Coronary artery (tissue), 2 donors: Measurements from ENCODE around the gene DDC.

Source experiments
- DNase-seq: peaks from one replicate; pipeline ENCODE4 v3.0.0-alpha.2; 2017; ENCODE audit warnings: low spot score
- H3K27ac ChIP-seq, 2 donors: fragments of 200-600 bp; sonication (generic); one replicate each; pipeline ENCODE4 v1.5.1; 2016 to 2019
- H3K4me3 ChIP-seq: fragments of 200-600 bp; sonication (generic); 2 replicates; pipeline ENCODE4 v1.5.1; 2016; ENCODE audit warnings: mild to moderate bottlenecking, moderate library complexity
- TF ChIP-seq, protein P1 (sequence below): fragments of 200-600 bp; sonication (generic); IDR thresholded peaks from one replicate; pipeline ENCODE4 v1.5.1; 2019; ENCODE audit warnings: antibody characterized with exemption

The DDC gene

DNA sequence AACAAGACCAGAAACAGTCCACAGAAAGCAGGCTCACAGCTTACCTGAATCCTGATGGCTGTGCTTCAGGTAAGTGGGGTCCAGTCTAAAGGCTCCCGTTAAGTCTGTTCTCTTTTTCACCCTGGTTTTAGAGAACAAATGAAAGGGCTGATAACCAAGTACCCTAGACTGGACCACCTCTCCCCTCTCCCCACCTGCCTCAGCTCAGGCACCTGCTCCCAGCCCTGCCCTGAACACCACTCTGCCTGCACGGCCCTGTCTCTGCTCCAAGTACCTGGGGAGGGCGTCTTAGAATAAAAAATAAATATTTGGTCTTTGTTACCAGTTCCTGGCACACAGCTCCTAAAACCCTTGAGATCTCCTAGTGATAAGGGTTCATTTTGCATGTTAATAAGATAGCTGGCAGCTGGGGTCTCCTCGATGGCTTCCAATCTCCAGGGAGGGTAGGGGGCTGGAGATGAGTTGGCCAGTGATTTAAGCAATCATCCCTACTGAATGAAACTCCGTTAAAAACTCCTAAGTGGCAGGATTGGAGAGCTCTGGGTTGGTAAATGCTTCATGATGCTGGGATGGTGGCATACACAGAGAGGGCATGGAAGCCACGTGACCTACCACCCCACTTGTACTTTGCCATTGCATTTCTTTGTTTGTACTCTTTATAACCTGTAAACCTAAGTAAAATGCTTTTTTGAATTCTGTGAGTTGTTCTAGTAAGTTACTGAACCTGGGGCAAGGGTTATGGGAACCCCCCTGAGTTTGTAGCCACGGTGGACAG is 85.3 kb downstream of the DDC start:
- Histone ChIP-seq H3K4me3 (no peak overlapping the region), H3K27ac (no peak overlapping the region)
- DNase-seq, result no peak
- TF ChIP-seq, protein P1, sequence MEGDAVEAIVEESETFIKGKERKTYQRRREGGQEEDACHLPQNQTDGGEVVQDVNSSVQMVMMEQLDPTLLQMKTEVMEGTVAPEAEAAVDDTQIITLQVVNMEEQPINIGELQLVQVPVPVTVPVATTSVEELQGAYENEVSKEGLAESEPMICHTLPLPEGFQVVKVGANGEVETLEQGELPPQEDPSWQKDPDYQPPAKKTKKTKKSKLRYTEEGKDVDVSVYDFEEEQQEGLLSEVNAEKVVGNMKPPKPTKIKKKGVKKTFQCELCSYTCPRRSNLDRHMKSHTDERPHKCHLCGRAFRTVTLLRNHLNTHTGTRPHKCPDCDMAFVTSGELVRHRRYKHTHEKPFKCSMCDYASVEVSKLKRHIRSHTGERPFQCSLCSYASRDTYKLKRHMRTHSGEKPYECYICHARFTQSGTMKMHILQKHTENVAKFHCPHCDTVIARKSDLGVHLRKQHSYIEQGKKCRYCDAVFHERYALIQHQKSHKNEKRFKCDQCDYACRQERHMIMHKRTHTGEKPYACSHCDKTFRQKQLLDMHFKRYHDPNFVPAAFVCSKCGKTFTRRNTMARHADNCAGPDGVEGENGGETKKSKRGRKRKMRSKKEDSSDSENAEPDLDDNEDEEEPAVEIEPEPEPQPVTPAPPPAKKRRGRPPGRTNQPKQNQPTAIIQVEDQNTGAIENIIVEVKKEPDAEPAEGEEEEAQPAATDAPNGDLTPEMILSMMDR, result no peak

DNA sequence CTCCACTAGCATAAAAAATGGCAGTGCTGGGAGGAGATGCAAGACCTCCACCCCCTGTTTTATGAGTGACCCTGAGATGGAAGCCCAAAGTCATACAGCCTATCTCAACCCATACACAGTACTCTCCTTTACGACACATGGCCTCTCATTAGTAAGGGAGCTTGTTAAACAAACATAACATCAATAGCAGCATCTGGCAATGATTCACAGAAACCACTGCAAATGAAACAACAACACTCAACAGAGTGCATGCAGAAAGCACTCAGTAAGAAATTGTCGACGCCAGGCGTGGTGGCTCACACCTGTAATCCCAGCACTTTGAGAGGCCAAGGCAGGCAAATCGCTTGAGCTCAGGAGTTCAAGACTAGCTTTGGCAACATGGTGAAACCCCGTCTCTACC is 87.6 kb downstream of the DDC start:
- Histone ChIP-seq H3K4me3 (no peak overlapping the region), H3K27ac (no peak overlapping the region)
- DNase-seq, result no peak
- TF ChIP-seq, protein P1, result no peak

DNA sequence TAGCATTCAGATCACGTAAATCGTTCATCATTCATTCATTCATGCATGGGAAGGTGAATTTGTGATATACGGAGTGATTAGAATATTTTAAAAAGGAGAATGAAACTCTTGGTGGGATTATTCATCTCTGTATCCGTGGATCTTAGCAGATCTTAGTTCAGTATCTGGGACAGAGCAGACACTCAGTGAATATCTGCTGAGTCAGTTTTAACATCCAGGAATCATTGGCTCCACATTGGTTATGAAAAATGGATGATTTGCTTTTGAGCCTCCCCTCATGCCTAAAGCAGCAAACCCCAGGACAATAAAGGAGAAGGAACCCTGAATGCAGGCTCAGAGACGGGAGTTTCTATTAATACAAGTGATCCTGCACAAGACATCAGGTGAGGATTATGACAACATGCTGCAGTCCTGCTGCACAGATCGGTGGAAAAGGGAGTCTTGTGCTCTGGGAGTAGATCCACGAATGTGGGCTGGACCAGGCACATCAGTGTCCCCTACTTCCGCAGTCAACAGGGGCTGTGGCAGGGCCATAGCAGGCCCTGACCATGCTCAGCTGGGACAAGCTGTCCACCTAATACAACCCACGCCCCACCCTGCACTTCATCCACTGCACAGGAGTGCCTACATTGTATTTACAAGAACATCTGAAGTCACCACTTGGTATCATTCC is 88.1 kb downstream of the DDC start:
- H3K27ac ChIP-seq, result no peak overlapping the region
- no peak overlapping the region for H3K4me3 ChIP-seq
- DNase-seq, result no peak
- TF ChIP-seq, protein P1, result no peak

- TF ChIP-seq, protein P1, result no peak
- H3K4me3 ChIP-seq, result no peak overlapping the region
- H3K27ac ChIP-seq, result no peak overlapping the region
- no peak for DNase-seq
Measured at GRCh38 chr7:50475340-50475739, 89.9 kb downstream of the DDC start.

- no peak overlapping the region for H3K27ac ChIP-seq
- no peak for DNase-seq
Measured at GRCh38 chr7:50474382-50475160, 90.6 kb downstream of the DDC start.

DNA sequence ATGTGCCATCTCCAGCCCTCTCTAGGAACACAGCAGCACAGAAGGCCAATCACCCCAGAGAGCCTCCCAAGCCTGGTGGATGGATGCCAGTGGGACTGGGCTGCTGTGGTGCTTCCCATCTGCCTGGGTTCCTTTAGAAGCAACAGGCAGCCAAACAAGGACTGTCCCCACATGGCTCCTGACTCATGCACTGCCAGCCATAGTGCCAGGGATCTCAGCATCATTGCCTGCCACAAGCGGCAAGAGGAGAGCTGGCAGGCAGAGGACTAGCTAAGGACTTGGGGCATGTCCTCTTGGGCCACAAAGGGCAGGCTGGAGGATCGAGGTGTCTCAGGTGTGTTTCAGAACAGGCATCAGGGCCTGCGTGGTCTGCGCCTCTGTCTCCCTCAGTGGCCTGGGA is 91.7 kb downstream of the DDC start:
- no peak for DNase-seq
- no peak overlapping the region for H3K4me3 ChIP-seq
- TF ChIP-seq, protein P1, result no peak
- H3K27ac ChIP-seq, result no peak overlapping the region

More at GRCh38 chr7:50474382-50475160, 90.6 kb downstream of the DDC start:
- H3K4me3 ChIP-seq, result no peak overlapping the region
- TF ChIP-seq, protein P1, result no peak
